CD14-positive monocyte (primary cell): ENCODE measurements around the gene EEFSEC. TPM values are rescaled to one million over a fixed set of nuclear protein-coding genes. Genes with fewer than 3 reads are reported as not detected.

ENCODE experiments used
- DNase-seq, 3 donors: peaks; one replicate each; pipeline ENCODE4 v3.0.0-alpha.2; 2011 to 2022
- H2AFZ ChIP-seq: 2 replicates; pipeline ENCODE4 v1.6.0; 2012; ENCODE audit warnings: mild to moderate bottlenecking, low read depth, low read length, inconsistent platforms; ENCODE audit not compliant: insufficient read depth, poor library complexity, severe bottlenecking
- H3K27ac ChIP-seq, 2 donors: 1 replicate in 1 of 2; 2 replicates in 1 of 2; pipeline ENCODE4 v1.5.1; 2012 to 2013; ENCODE audit warnings: low read length in 2 of 2, control low read depth in 1 of 2, inconsistent platforms in 1 of 2, low read depth in 1 of 2, mild to moderate bottlenecking in 1 of 2
- H3K27me3 ChIP-seq, 2 donors: one replicate each; pipeline versions ENCODE4 v1.6.0 to v1.6.1; 2011 to 2013; ENCODE audit warnings: low read length in 2 of 2; ENCODE audit not compliant: control insufficient read depth in 2 of 2, insufficient read depth in 2 of 2
- H3K36me3 ChIP-seq, 2 donors: replicated peaks in 1 of 2; 1 replicate in 1 of 2; 2 replicates in 1 of 2; pipeline versions ENCODE4 v1.5.1 to v1.6.1; 2012 to 2013; ENCODE audit warnings: low read length in 2 of 2, control low read depth in 1 of 2, inconsistent platforms in 1 of 2, mild to moderate bottlenecking in 1 of 2; ENCODE audit not compliant: insufficient read depth in 2 of 2, control insufficient read depth in 1 of 2
- H3K4me1 ChIP-seq, 2 donors: 1 replicate in 1 of 2; 2 replicates in 1 of 2; pipeline versions ENCODE4 v1.5.1 to v1.6.1; 2012 to 2013; ENCODE audit warnings: low read length in 2 of 2, control low read depth in 1 of 2, inconsistent platforms in 1 of 2, mild to moderate bottlenecking in 1 of 2, moderate library complexity in 1 of 2; ENCODE audit not compliant: insufficient read depth in 2 of 2, control insufficient read depth in 1 of 2
- H3K4me2 ChIP-seq: replicated peaks from 2 replicates; pipeline ENCODE3; 2012; ENCODE audit warnings: low read length, moderate library complexity, mild to moderate bottlenecking; ENCODE audit not compliant: poor library complexity, severe bottlenecking; ENCODE audit errors: extremely low read depth
- H3K4me3 ChIP-seq, 3 experiments: fragments of 200-600 bp in 1 of 3; sonication (generic) in 1 of 3; replicated peaks in 1 of 3; 1 replicate in 2 of 3; 2 replicates in 1 of 3; pipeline ENCODE4 v1.5.1; 2011 to 2013; ENCODE audit warnings: low read length in 3 of 3, mild to moderate bottlenecking in 3 of 3, control low read depth in 2 of 3, low read depth in 2 of 3, inconsistent platforms in 1 of 3, moderate library complexity in 1 of 3
- H3K79me2 ChIP-seq: 2 replicates; pipeline ENCODE4 v1.6.0; 2012; ENCODE audit warnings: mild to moderate bottlenecking, control low read depth, inconsistent platforms, low read length, moderate library complexity; ENCODE audit not compliant: insufficient read depth
- H3K9ac ChIP-seq: 2 replicates; pipeline ENCODE4 v1.6.0; 2017; ENCODE audit warnings: low read length, mild to moderate bottlenecking; ENCODE audit not compliant: insufficient read depth, poor library complexity, severe bottlenecking
- H3K9me3 ChIP-seq, 2 donors: replicated peaks in 1 of 2; 1 replicate in 1 of 2; 2 replicates in 1 of 2; pipeline versions ENCODE4 v1.5.1 to v1.6.1; 2012 to 2013; ENCODE audit warnings: low read length in 2 of 2, control low read depth in 1 of 2; ENCODE audit not compliant: control insufficient read depth in 1 of 2, insufficient read depth in 1 of 2
- H4K20me1 ChIP-seq: 2 replicates; pipeline ENCODE4 v1.6.0; 2012; ENCODE audit warnings: mild to moderate bottlenecking, low read length, control low read depth, moderate library complexity; ENCODE audit not compliant: insufficient read depth
- H3K27ac Mint-ChIP-seq, 7 donors: one replicate each; pipeline ENCODE4 v1.8.0; 2020; ENCODE audit warnings: mild to moderate bottlenecking in 7 of 7, mixed read lengths in 7 of 7, moderate library complexity in 6 of 7, inconsistent platforms in 2 of 7
- H3K27me3 Mint-ChIP-seq, 3 donors: one replicate each; pipeline ENCODE4 v1.8.0; 2021 to 2022; ENCODE audit warnings: low read depth in 3 of 3, mild to moderate bottlenecking in 3 of 3, mixed read lengths in 3 of 3, moderate library complexity in 3 of 3, inconsistent platforms in 1 of 3
- H3K36me3 Mint-ChIP-seq, 2 donors: one replicate each; pipeline ENCODE4 v1.8.0; 2020; ENCODE audit warnings: mixed read lengths in 2 of 2, inconsistent platforms in 1 of 2, mild to moderate bottlenecking in 1 of 2
- H3K4me1 Mint-ChIP-seq: one replicate; pipeline ENCODE4 v1.8.0; 2020; ENCODE audit warnings: mild to moderate bottlenecking, mixed read lengths
- H3K4me3 Mint-ChIP-seq, 2 donors: one replicate each; pipeline ENCODE4 v1.8.0; 2020; ENCODE audit warnings: mild to moderate bottlenecking in 2 of 2, mixed read lengths in 2 of 2, moderate library complexity in 1 of 2
- H3K9me3 Mint-ChIP-seq, 7 donors: one replicate each; pipeline ENCODE4 v1.8.0; 2020 to 2022; ENCODE audit warnings: mixed read lengths in 7 of 7, mild to moderate bottlenecking in 6 of 7, moderate library complexity in 6 of 7, inconsistent platforms in 2 of 7
- CTCF ChIP-seq: fragments of 200-600 bp; IDR thresholded peaks from one replicate; pipeline ENCODE4 v1.8.0; 2022; ENCODE audit warnings: antibody characterized with exemption, mild to moderate bottlenecking
- WGBS: methylation state at CpG from one replicate; pipeline ENCODE4 v1.1.5; 2013; ENCODE audit warnings: missing lambda C conversion rate; ENCODE audit not compliant: insufficient coverage; 5-methylcytosine and 5-hydroxymethylcytosine counted together
- intact Hi-C, 2 donors: fragments of 100-400 bp; cut with micrococcal nuclease; formaldehyde crosslinking; loops; one replicate each; pipeline versions ENCODE4 v1.15.0 to v1.15.1; 2023
- polyA plus RNA-seq, 3 donors: library from polyadenylated mRNA; depleted of rRNA in 1 of 3; unstranded in 2 of 3; stranded (reverse) in 1 of 3; fragments of 300-500 nt in 2 of 3; fragments of >200 nt in 1 of 3; fragmentation: Illumina TruSeq in 2 of 3; gene quantifications; 1 replicate in 2 of 3; 2 replicates in 1 of 3; pipeline ENCODE4 v1.2.3, GENCODE V29; 2012 to 2021

EEFSEC gene
- polyA plus RNA-seq, 3 donors, result 13.3 to 14.9 (median 14.9) TPM

- Mint-ChIP-seq H3K4me1 (no peaks in the 10 kb centered on the region), H3K27me3 (peaks cover 0 to 1% (median 0%) of the 10 kb centered on the region in 3 donors), H3K9me3 (no peaks in the 10 kb centered on the region), H3K4me3 (no peak overlapping the region), H3K36me3 (peaks cover 35 to 38% of the 10 kb centered on the region in 2 donors), H3K27ac (peak overlapping the region in 2 of 7 donors; percentile 23 to 41)
- no peaks in the 10 kb centered on the region for H4K20me1 ChIP-seq
- H2AFZ ChIP-seq, result no peak overlapping the region
- 97% methylated on average over 6 of the region's 6 CpGs for WGBS
- no peaks in the 10 kb centered on the region for H3K9me3 ChIP-seq
- no peaks in the 10 kb centered on the region for H3K79me2 ChIP-seq
- H3K4me2 ChIP-seq, result no peak overlapping the region
- no peak overlapping the region for H3K9ac ChIP-seq
- H3K27ac ChIP-seq, result no peak overlapping the region
- no peaks in the 10 kb centered on the region for H3K4me1 ChIP-seq
- peaks cover 17 to 53% of the 10 kb centered on the region in 2 donors for H3K36me3 ChIP-seq
- no peak for TF ChIP-seq CTCF
- no peak for DNase-seq
- no peak overlapping the region for H3K4me3 ChIP-seq
- no peaks in the 10 kb centered on the region for H3K27me3 ChIP-seq
- intact Hi-C loops, result no loop called here
Observed at GRCh38 chr3:128357538-128357937, 204.3 kb downstream of the EEFSEC start.

- no peaks in the 10 kb centered on the region for H3K4me1 ChIP-seq
- H3K27ac ChIP-seq, result no peak overlapping the region
- no peaks in the 10 kb centered on the region for H3K9me3 ChIP-seq
- peaks cover 20 to 59% of the 10 kb centered on the region in 2 donors for H3K36me3 ChIP-seq
- H3K27ac Mint-ChIP-seq, result no peak overlapping the region
- no peaks in the 10 kb centered on the region for H4K20me1 ChIP-seq
- H3K36me3 Mint-ChIP-seq, result peaks cover 38 to 41% of the 10 kb centered on the region in 2 donors
- DNase-seq, result no peak
- peak overlapping the region; percentile 27 for H3K9ac ChIP-seq
- intact Hi-C loops, result no loop called here
- no peak for TF ChIP-seq CTCF
- H3K4me2 ChIP-seq, result no peak overlapping the region
- no peak overlapping the region for H2AFZ ChIP-seq
- H3K4me3 Mint-ChIP-seq, result no peak overlapping the region
- H3K27me3 Mint-ChIP-seq, result peaks cover 0 to 1% (median 0%) of the 10 kb centered on the region in 3 donors
- H3K9me3 Mint-ChIP-seq, result peaks cover 0 to 2% (median 0%) of the 10 kb centered on the region in 7 donors
- no peaks in the 10 kb centered on the region for H3K27me3 ChIP-seq
- WGBS, result 97% methylated on average over 12 of the region's 17 CpGs
- H3K79me2 ChIP-seq, result no peaks in the 10 kb centered on the region
- no peak overlapping the region for H3K4me3 ChIP-seq
- H3K4me1 Mint-ChIP-seq, result no peaks in the 10 kb centered on the region
Observed at GRCh38 chr3:128358156-128358895, 205.0 kb downstream of the EEFSEC start.
